GM23338 (cell line): ENCODE measurements around the gene KRT79. TPM values are rescaled to one million over a fixed set of nuclear protein-coding genes. Genes with fewer than 3 reads are reported as not detected.
"Not testable (repeated sequence)": the region's sequence is repeated elsewhere in the genome, so short reads cannot be mapped to it uniquely, and the experiment has no call there.

Experiments
- ATAC-seq: fragments of 200-7000 bp; cut with Tn5 transposase; 3 replicates; pipeline ENCODE4 v1.9.1; 2020
- DNase-seq: peaks from one replicate; pipeline ENCODE4 v3.0.0-alpha.2; 2015; ENCODE audit warnings: low spot score
- H2AFZ ChIP-seq: fragments of 200-600 bp; sonication (generic); 2 replicates; pipeline ENCODE4 v1.8.0; 2016; ENCODE audit warnings: antibody characterized with exemption, mild to moderate bottlenecking, moderate library complexity
- H3F3A ChIP-seq: fragments of 200-600 bp; sonication (generic); replicated peaks from 2 replicates; pipeline ENCODE4 v1.8.0; 2017; ENCODE audit warnings: antibody characterized with exemption, mixed run types, low read depth
- H3K27ac ChIP-seq: fragments of 200-600 bp; sonication (generic); 2 replicates; pipeline ENCODE4 v1.6.1; 2016; ENCODE audit warnings: low read depth
- H3K27me3 ChIP-seq: fragments of 200-600 bp; sonication (generic); 2 replicates; pipeline ENCODE4 v1.8.0; 2016; ENCODE audit warnings: mild to moderate bottlenecking, mixed run types, moderate library complexity; ENCODE audit not compliant: insufficient read depth
- H3K36me3 ChIP-seq: fragments of 200-600 bp; sonication (generic); 2 replicates; pipeline ENCODE4 v1.8.0; 2016; ENCODE audit warnings: mild to moderate bottlenecking; ENCODE audit not compliant: insufficient read depth
- H3K4me1 ChIP-seq: fragments of 200-600 bp; sonication (generic); 2 replicates; pipeline ENCODE4 v1.8.0; 2016; ENCODE audit warnings: mild to moderate bottlenecking, moderate library complexity; ENCODE audit not compliant: insufficient read depth
- H3K4me2 ChIP-seq: fragments of 200-600 bp; sonication (generic); 2 replicates; pipeline ENCODE4 v1.7.1; 2017; ENCODE audit warnings: mixed run types
- H3K4me3 ChIP-seq: fragments of 200-600 bp; sonication (generic); 2 replicates; pipeline ENCODE4 v1.6.1; 2016; ENCODE audit warnings: mixed run types
- H3K79me2 ChIP-seq: fragments of 200-600 bp; sonication (generic); replicated peaks from 2 replicates; pipeline ENCODE4 v1.8.0; 2017; ENCODE audit warnings: mild to moderate bottlenecking; ENCODE audit not compliant: insufficient read depth
- H3K9me2 ChIP-seq: fragments of 200-600 bp; sonication (generic); 2 replicates; pipeline ENCODE4 v1.8.0; 2017; ENCODE audit not compliant: insufficient read depth
- H4K20me1 ChIP-seq: fragments of 200-600 bp; sonication (generic); replicated peaks from 2 replicates; pipeline ENCODE4 v1.8.0; 2017; ENCODE audit warnings: mild to moderate bottlenecking; ENCODE audit not compliant: insufficient read depth
- H3K27ac Mint-ChIP-seq: 2 replicates; pipeline ENCODE4 v1.8.0; 2020; ENCODE audit warnings: inconsistent platforms, mild to moderate bottlenecking, moderate library complexity, mixed read lengths
- H3K27me3 Mint-ChIP-seq: 3 replicates; pipeline ENCODE4 v1.8.0; 2022; ENCODE audit warnings: low read depth, mild to moderate bottlenecking, moderate library complexity, mixed read lengths, inconsistent platforms; ENCODE audit not compliant: insufficient read depth, poor library complexity
- H3K36me3 Mint-ChIP-seq: 3 replicates; pipeline ENCODE4 v1.8.0; 2021; ENCODE audit warnings: low read depth, mild to moderate bottlenecking, inconsistent platforms, moderate library complexity, mixed read lengths
- H3K4me1 Mint-ChIP-seq: 3 replicates; pipeline ENCODE4 v1.8.0; 2020; ENCODE audit warnings: mild to moderate bottlenecking, inconsistent platforms, mixed read lengths
- H3K4me3 Mint-ChIP-seq: 3 replicates; pipeline ENCODE4 v1.8.0; 2021; ENCODE audit warnings: moderate library complexity, mild to moderate bottlenecking, inconsistent platforms, mixed read lengths
- H3K9me3 Mint-ChIP-seq: 3 replicates; pipeline ENCODE4 v1.8.0; 2020; ENCODE audit warnings: moderate library complexity, mild to moderate bottlenecking, inconsistent platforms, mixed read lengths
- CREB1 ChIP-seq: fragments of 250-450 bp; sonication (Bioruptor Pico); IDR thresholded peaks from 2 replicates; pipeline ENCODE4 v1.5.0; 2020; ENCODE audit warnings: low read depth, mild to moderate bottlenecking, moderate library complexity
- EZH2 ChIP-seq: fragments of 200-600 bp; sonication (generic); IDR thresholded peaks from one replicate; pipeline ENCODE4 v1.8.0; 2017; ENCODE audit warnings: antibody characterized with exemption, mild to moderate bottlenecking, low read depth; ENCODE audit not compliant: unreplicated experiment
- NANOG ChIP-seq: IDR thresholded peaks from 2 replicates; pipeline ENCODE4 v1.6.1; 2016; ENCODE audit warnings: antibody characterized with exemption, borderline replicate concordance
- ZNF331 ChIP-seq: fragments of 250-450 bp; sonication (Bioruptor Pico); IDR thresholded peaks from 2 replicates; pipeline ENCODE4 v1.5.0; 2020; ENCODE audit warnings: low read depth, mild to moderate bottlenecking, moderate library complexity
- ZNF462 ChIP-seq: fragments of 250-450 bp; sonication (Bioruptor Pico); IDR thresholded peaks from 2 replicates; pipeline ENCODE4 v1.5.0; 2020; ENCODE audit warnings: mild to moderate bottlenecking, moderate library complexity
- polyA plus RNA-seq: library from polyadenylated mRNA; unstranded; fragments of >200 nt; fragmentation: Nextera tagmentation; extraction: Ambion mirVana; gene quantifications from 2 replicates; pipeline ENCODE4 v1.2.1, GENCODE V29; 2016
- total RNA-seq: library from RNA; depleted of rRNA; stranded (reverse); fragments of >200 nt; shearing (Covaris generic); gene quantifications from 2 replicates; pipeline ENCODE4 v1.2.3, GENCODE V29; 2014
- TF ChIP-seq, protein P1 (sequence below): IDR thresholded peaks from 2 replicates; pipeline ENCODE4 v1.6.1; 2016; ENCODE audit warnings: antibody characterized with exemption
- TF ChIP-seq, protein P2 (sequence below): IDR thresholded peaks from one replicate; pipeline ENCODE4 v1.6.1; 2018; ENCODE audit warnings: antibody characterized with exemption; ENCODE audit not compliant: unreplicated experiment
- TF ChIP-seq, protein P3 (sequence below), 2 experiments: fragments of 200-600 bp in 1 of 2; sonication (generic) in 1 of 2; conservative IDR thresholded peaks; 2 replicates each; pipeline versions ENCODE4 v1.5.1 to v1.6.1; 2016 to 2017; ENCODE audit warnings: antibody characterized with exemption in 2 of 2, low read depth in 2 of 2, mild to moderate bottlenecking in 2 of 2, moderate library complexity in 1 of 2

The KRT79 gene
- total and polyA plus RNA-seq, 2 experiments from 2014 or later: 0.21 TPM; not detected in 1

DNA sequence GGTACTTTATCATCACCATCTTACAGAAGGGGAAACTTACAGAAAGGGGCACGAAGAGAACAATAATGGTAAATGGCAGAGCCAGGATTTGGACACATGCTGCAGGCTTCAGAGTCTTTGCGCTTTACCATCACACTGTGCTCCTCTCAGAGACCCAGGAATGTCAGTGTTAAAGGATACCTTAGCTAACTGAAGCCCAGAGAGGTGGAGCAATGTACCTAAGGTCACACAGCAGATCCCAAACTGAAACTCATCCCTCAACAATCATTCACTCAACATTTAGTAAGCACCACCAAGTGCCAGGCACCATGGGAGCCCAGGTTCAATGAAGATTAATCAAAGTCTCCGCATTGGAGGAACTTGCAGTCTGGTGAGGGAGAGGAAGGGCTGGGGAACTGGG lies 22.7 kb upstream of the KRT79 start:
- Histone ChIP-seq H3K27ac (no peak overlapping the region), H2AFZ (no peak overlapping the region), H3K79me2 (no peaks in the 10 kb centered on the region), H3K4me2 (no peak overlapping the region), H3K4me1 (no peaks in the 10 kb centered on the region), H3K9me2 (no peaks in the 10 kb centered on the region), H3F3A (no peaks in the 10 kb centered on the region), H4K20me1 (no peaks in the 10 kb centered on the region), H3K27me3 (no peaks in the 10 kb centered on the region), H3K36me3 (no peaks in the 10 kb centered on the region), H3K4me3 (no peak overlapping the region)
- DNase-seq (no peak), ATAC-seq (no peak)
- H3K27me3 Mint-ChIP-seq: peaks cover 5% of the 10 kb centered on the region
- TF ChIP-seq EZH2 (no peak), NANOG (no peak), ZNF331 (no peak), ZNF462 (no peak), CREB1 (no peak)
- TF ChIP-seq, protein P1, sequence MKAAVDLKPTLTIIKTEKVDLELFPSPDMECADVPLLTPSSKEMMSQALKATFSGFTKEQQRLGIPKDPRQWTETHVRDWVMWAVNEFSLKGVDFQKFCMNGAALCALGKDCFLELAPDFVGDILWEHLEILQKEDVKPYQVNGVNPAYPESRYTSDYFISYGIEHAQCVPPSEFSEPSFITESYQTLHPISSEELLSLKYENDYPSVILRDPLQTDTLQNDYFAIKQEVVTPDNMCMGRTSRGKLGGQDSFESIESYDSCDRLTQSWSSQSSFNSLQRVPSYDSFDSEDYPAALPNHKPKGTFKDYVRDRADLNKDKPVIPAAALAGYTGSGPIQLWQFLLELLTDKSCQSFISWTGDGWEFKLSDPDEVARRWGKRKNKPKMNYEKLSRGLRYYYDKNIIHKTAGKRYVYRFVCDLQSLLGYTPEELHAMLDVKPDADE: no peak
- TF ChIP-seq, protein P2, sequence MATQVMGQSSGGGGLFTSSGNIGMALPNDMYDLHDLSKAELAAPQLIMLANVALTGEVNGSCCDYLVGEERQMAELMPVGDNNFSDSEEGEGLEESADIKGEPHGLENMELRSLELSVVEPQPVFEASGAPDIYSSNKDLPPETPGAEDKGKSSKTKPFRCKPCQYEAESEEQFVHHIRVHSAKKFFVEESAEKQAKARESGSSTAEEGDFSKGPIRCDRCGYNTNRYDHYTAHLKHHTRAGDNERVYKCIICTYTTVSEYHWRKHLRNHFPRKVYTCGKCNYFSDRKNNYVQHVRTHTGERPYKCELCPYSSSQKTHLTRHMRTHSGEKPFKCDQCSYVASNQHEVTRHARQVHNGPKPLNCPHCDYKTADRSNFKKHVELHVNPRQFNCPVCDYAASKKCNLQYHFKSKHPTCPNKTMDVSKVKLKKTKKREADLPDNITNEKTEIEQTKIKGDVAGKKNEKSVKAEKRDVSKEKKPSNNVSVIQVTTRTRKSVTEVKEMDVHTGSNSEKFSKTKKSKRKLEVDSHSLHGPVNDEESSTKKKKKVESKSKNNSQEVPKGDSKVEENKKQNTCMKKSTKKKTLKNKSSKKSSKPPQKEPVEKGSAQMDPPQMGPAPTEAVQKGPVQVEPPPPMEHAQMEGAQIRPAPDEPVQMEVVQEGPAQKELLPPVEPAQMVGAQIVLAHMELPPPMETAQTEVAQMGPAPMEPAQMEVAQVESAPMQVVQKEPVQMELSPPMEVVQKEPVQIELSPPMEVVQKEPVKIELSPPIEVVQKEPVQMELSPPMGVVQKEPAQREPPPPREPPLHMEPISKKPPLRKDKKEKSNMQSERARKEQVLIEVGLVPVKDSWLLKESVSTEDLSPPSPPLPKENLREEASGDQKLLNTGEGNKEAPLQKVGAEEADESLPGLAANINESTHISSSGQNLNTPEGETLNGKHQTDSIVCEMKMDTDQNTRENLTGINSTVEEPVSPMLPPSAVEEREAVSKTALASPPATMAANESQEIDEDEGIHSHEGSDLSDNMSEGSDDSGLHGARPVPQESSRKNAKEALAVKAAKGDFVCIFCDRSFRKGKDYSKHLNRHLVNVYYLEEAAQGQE: no peak
- TF ChIP-seq, protein P3, sequence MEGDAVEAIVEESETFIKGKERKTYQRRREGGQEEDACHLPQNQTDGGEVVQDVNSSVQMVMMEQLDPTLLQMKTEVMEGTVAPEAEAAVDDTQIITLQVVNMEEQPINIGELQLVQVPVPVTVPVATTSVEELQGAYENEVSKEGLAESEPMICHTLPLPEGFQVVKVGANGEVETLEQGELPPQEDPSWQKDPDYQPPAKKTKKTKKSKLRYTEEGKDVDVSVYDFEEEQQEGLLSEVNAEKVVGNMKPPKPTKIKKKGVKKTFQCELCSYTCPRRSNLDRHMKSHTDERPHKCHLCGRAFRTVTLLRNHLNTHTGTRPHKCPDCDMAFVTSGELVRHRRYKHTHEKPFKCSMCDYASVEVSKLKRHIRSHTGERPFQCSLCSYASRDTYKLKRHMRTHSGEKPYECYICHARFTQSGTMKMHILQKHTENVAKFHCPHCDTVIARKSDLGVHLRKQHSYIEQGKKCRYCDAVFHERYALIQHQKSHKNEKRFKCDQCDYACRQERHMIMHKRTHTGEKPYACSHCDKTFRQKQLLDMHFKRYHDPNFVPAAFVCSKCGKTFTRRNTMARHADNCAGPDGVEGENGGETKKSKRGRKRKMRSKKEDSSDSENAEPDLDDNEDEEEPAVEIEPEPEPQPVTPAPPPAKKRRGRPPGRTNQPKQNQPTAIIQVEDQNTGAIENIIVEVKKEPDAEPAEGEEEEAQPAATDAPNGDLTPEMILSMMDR (conservative IDR thresholded peaks at IDR 0.05; ENCODE audit: low read depth in 2 of 2): no peak
- no peaks in the 10 kb centered on the region for H3K36me3 Mint-ChIP-seq
- no peak overlapping the region for H3K27ac Mint-ChIP-seq
- H3K4me3 Mint-ChIP-seq: no peak overlapping the region
- no peaks in the 10 kb centered on the region for H3K4me1 Mint-ChIP-seq
- no peaks in the 10 kb centered on the region for H3K9me3 Mint-ChIP-seq

DNA sequence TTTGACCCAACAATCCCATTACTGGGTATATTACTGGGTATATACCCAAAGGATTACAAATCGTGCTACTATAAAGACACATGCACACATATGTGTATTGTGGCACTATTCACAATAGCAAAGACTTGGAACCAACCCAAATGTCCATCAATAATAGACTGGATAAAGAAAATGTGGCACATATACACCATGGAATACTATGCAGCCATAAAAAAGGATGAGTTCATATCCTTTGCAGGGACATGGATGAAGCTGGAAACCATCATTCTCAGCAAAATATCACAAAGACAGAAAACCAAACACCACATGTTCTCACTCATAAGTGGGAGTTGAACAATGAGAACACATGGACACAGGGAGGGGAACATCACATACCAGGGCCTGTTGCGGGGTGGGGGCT lies 22.0 kb upstream of the KRT79 start:
- H3K9me2 ChIP-seq, H3K27ac Mint-ChIP-seq, H3K4me2 ChIP-seq, H3K27ac ChIP-seq, H3K9me3 Mint-ChIP-seq, H3K36me3 ChIP-seq, H3K4me3 ChIP-seq, H3K4me1 ChIP-seq, H3K27me3 ChIP-seq, DNase-seq, H2AFZ ChIP-seq, H3K79me2 ChIP-seq, H4K20me1 ChIP-seq, H3K4me1 Mint-ChIP-seq, H3K4me3 Mint-ChIP-seq, H3K36me3 Mint-ChIP-seq, H3F3A ChIP-seq, ATAC-seq, H3K27me3 Mint-ChIP-seq: not testable (repeated sequence)
